Measurements from ENCODE around the gene KCNMA1. TPM values are rescaled to one million over a fixed set of nuclear protein-coding genes. Genes with fewer than 3 reads are reported as not detected.
A peak's percentile ranks its signal among the peaks of the same experiment; 100 is the strongest.

The KCNMA1 gene
- 21.3 and 51.2 TPM in 2 replicates for total RNA-seq

GRCh38 chr10:77637532-77638320 is at the start of gene KCNMA1:
KCNMA1 (minus strand) TSS chr10:77637808.

Small RNA genes within 50 kb of the gene (small RNA-seq; reads per million reads assigned to genes)
- gene ATP5MC1P8, result not detected
- 0.08 reads per million for gene COX6CP15
- not detected for gene RF00322
- 0.66 reads per million, percentile 41 among the genes with 10 or more reads in this experiment for gene RNA5SP321
